Activated naive CD8-positive, alpha-beta T cell treated with anti-CD3 and anti-CD28 coated beads, Interleukin-2, amount 50 U/mL, for 16 hours (primary cell): ENCODE data around the gene PCCA.

Source experiments
- DNase-seq: peaks from one replicate; pipeline ENCODE4 v3.0.0-alpha.2; 2020; ENCODE audit warnings: low read depth, low spot score

Gene PCCA

DNA sequence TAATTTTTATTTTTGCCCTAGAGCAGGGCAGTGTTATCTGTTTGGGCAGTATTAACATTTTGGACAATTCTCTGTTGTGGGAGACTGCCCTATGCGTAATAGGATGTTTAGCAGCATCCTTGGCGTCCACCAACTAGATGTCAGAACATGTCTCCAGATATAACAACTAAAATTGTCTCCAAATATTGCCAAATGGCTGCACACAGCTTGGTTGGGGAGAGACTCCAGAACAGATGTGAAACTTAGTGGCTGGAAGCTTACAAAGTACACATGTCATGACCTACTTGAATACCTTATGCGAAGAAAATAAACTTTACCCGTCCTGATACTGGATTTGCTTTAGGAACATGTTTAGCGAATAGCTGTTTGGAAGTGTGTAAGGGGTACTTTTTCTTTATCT, 376.7 kb downstream of the PCCA start:
- no peak for DNase-seq

DNA sequence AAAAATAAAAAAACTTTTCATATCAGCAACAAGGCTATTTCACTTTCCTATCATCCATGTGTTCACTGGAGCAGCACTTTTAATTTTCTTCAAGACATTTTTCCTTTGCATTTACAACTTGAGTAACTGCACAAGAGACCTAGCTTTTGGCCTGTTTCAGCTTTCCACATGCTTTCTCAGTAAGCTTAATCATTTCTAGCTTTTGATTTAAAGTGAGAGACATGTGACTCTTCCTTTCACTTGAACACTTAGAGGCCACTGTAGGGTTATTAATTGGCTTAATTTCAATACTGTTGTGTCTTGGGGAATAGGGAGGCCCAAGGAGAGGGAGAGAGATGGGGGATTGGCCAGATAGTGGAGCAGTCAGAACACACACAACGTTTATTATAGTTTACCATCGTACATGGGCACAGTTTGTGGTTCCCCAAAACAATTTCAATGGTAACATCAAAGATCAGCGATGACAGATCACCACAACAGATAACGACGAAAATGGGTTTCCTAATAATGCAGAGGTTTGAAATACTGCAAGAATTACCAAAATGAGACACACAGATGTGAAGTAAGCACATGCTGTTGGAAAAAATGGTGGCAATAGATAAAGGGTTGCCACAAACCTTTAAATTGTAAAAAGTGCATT, 382.1 kb downstream of the PCCA start:
- DNase-seq: no peak

DNA sequence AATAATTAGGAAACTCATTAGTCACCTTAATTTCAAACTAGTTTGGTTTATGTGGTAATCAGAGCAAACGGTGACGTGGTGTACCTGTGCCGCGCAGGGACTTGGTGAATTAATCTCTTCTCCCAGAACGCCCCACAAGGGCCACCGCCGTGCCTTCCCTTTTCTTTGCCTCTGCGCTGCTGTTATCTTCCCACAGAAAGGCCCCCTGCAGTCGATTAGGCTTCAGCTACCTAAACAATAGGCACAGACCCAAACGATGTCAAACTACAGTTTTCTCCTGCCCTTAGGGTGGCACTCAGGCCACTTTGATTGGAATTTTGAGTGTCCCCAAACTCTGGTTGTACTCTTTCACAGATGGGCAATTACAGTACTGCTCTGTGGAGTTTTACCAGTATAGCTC, 384.2 kb downstream of the PCCA start:
- no peak for DNase-seq

DNA sequence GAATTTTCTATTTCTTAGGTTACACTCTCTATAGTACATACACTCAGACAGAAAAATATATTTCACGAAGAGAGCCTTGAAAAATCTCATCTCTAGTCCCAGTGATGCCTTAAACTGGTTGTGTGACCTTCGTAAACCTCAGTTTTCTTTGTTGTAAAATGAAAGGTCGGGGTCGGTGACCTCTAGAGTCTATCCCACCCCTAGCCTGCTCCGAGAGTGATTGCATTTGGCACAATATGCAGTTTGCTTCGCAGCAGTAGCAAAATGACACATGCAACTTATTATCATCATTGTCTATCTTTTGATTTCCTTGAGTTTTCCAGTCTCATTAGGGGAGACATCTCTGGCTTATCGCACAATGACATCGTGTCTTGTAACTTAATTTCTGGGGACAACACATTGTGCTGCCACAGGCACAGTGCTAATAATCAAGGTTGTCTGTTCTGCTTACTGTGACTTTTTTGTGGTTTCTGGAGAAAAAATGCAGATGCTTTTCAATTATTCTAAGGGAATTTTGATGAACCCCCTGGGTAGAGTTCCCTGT, 384.7 kb downstream of the PCCA start:
- no peak for DNase-seq

DNA sequence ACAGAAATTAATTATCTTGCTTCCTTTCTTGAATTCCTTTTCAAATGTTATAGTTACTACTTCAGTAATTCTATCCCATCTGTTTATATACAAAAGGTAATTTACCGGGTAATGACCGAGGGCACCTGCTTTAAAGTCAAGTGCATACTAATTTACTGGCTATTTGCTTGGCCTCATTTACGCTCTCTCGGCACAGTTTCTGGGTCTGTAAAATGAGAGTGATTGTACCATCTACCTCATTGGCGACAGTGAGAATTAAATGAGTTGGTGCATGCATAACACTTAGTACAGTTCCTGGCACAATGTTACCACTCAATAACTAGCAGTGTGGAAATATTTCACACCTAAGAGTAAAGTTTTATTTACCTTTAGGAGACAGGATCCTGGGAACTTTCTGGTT, 388.1 kb downstream of the PCCA start:
- no peak for DNase-seq

DNA sequence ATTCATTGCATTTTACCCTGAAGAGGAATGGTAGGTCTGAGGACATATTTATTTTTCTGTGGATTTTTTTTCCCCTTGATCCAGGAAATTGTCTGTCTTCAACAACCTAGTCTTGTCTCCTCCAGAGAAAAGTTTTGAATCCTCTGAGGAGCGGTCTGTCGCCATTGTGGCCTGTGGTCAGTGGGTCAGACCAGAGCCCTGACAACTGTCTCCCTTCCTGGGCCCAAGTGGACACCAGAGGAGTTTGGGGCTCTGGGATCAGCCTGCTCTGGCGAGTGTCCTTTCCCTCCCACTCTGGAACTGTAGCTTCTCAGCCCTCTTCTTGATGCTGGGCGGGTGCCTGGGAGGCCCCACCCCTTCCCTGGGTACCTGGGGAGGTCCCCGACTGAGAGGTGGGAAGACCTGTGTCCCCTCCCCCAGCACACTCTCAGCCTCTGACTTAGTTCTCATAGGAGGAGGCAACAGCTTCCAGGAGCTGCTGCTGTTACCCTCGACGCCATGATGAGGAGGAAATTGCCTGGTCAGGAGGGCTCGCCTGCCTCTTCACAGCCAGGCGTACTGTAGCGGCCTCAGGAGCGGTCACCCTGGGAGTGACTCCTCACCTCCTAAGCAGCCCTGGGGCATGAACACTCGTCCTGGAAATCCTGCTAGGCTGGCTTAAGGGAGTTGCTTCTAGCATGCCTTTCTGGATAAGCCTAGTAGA, 389.4 kb downstream of the PCCA start:
- DNase-seq: no peak

DNA sequence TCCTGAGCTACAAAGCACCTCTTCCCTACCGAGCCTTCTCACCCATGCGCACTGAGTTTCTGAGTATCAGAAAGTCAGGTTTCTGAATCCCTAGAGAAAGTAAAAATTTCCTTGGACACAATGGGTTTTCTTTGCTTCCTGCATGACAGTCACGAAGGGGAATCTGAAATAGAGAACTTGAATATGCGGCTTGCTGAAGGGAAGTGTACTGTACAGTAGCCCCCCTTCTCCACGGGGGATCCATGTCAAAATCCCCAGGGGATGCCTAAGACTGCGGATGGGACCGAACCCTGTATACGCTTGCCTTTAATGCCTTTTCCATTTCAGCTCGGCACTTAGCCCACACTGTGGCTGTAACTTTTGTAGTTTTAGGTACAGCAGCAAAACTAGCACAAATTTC, 391.8 kb downstream of the PCCA start:
- no peak for DNase-seq

DNA sequence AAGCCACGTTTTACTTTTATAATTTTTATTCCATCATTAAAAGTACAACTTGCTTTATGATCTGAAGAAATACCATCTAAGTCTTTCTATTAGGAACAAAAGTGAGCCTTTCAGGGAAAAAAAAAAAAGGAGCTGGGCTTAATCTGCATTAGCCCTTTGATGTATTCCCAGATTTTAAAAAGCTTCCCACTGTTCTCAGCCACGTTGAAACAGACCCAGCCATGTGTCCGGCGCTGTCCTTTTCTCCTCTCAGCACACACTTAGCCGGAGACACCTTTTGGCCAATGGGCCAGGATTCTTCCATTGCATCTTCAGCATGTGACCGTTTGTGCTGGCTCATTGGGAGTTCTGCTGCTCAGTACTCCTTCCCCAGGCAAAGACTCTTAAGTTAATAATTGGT, 394.2 kb downstream of the PCCA start:
- no peak for DNase-seq

DNA sequence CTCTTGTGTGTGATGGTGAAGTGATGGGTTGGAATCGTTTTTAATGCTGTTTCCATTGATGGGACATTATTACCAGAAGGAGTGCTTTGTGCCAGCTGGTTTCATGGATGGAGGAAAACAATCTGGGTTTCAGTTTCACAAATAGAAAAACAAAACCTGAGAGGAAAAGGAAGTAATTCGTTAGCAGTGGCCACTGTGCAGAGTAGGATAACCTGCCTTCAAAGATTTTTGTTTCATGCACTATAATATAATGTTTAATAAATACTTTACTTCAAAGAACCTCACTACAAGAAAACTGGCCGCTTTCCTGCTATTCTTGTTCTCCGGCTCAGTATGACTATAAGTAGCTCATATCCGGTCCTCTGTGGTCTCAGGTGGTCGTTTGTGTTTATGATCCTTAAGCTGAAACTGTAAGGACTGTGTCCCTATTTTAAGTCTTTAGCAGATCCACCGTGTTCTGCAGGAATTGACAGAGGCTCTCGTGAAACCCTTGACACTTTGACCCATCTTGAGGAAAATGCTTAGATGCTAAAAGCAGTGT, 395.0 kb downstream of the PCCA start:
- no peak for DNase-seq

DNA sequence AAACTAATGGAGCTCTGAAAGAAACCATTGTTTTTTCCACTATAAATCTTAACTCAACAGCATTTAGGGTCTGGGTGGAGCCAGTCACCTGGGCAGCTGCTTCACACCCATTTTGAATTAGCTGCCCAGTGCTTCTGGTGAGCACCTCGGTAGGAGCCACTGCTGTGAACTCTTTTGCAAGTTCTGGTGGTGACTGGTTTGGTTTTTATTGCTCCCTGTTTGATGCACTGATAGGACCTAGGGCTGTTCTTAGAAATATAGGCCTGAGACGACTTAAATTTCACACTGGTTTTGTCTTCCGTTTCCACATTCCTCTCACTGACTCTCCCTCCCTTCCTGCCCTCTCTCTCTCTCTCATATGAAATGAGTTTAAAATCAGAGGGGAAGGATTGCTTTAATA, 395.8 kb downstream of the PCCA start:
- no peak for DNase-seq

DNA sequence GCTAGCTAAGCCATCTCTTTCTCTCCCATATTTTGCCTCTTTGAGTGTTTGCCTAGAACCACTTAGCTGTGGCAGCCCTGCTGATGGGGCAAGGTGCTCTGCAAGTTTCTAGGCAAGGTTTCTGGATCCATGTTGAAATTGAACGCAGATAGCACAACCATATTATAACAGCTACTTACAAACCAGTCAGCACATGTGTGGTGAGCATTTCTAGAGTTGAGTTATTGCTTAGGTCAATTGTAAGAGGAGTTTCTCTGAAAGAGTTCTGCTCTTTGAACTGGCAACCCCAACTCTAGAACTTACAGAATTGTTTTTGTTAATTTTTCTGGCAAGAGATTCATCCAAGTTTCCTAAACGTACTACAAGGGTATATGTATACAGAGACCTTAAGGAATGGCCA, 396.4 kb downstream of the PCCA start:
- DNase-seq: no peak

DNA sequence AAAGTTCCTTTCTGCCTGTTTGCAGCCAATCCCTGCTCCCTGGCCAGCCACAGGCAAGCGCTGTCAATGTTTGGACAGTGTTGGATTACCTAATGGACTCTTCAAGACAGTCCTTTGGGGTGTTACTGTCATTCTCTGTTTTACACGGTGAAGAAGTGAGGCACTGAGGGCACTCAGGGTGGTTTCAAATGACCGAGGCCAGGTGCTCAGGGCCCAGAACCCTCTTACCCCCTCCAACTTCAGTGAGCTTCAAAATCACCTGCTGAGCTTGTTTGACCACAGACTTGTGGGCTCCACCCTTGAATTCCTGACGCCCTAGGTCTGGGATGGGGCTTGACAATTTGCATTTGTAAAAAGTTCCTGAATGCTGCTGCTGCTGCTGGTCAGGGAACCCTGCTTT, 401.8 kb downstream of the PCCA start:
- no peak for DNase-seq

DNA sequence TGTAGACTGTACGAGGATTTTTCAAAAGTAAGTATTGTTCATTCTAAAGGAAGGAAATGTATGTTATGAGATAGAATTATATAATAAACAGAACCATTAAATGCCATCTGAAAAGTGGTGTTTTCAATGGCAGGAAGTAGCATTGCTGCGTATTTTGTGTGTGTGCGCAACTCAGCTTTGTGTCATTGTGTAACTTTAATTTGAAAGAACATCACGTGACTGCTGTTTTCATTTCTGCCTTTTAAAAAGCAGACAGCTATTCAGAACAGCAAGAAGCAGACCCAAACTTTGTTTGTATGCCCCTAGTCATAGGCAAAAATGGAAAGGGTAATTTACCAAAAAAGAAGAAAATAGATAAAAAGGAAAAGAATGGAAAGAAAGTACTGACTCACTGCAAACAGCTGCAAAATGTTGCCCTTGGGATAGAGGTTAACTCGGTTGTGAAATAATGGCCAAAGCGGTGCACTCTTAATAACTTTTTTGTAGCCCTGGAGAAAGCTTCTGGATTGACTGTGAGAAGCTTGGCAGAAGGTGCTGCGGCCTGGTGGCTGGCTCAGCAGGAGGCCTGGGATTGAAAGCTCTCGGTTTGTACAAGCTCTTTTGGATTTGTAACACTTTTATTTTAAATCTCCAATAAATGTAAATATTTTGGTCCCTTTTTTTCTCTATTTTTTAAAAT, 402.4 kb downstream of the PCCA start:
- no peak for DNase-seq

DNA sequence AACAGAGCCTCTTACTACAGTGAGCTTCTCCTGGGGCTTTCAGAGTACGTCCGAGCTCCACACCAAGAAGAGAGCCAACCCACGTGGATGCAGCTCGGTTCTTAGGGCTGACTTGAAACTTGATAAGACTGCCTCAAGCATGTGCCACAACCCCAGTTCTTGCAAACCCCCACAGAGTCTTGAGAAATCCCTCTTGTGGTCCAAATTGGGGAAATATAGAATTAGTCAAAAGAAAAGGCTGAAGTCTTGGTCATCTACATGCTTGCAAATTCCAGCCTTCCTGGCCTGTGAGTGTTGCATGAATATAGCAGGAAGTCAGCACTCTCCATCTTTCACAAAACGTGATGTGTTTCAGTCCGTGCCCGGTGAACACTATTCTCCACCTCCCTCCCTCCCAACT, 404.5 kb downstream of the PCCA start:
- DNase-seq: no peak

DNA sequence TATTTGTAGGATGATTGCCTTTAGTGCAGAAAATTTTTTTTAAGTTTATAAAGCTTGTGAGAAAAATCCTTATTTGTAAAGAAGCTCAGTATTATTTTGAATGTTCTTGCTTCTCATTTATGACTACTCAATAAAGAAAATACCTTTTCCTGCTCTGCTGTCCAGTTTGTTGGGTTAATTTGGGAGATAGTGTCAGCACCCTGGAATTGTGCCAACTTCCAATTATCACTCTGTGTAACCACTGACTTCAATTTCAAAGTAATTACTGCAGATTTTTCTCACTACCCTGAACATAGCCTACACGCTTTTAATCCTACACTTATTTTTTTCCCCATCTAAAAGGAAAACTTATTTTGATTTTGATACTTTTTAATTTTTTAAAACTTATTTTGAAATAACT, 406.6 kb downstream of the PCCA start:
- DNase-seq: no peak

DNA sequence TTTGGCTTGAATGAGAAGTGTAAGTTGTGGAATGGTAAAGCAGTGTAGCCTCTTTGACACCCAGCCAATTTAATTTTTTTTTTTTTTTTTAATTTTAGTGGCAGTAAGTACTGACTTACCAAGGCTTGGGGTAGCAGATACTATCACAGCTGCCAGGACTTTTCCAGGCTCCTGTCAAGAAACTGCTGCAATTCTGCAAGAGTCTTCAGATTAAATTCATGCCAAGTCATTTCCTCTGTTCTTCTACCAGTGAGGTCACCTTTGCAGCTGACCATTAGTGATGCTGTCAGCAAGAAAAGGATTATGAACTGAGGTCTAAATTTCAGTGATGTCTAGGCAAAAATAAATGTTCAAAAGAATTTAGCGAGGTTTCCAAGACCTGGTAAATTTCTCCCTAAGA, 408.5 kb downstream of the PCCA start:
- DNase-seq: no peak

DNA sequence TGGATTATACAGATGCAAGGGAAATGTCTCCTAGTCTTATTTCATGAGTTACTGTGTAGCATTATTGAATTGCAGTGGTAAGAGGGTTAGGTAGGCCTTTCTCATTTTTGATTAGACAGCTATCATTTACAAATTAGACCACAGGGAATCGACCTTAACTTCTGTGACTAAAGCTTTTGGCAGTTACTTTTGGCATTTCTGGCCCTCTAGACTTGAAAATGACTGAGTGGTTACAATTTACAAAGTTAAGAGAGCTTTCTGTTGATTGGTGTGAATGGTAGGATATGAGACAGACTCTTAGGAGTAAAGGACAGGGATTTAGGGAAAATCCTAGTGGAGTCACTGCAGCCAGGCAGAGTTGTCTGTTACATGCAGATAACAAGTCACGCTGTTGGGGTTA, 413.6 kb downstream of the PCCA start:
- DNase-seq: no peak

DNA sequence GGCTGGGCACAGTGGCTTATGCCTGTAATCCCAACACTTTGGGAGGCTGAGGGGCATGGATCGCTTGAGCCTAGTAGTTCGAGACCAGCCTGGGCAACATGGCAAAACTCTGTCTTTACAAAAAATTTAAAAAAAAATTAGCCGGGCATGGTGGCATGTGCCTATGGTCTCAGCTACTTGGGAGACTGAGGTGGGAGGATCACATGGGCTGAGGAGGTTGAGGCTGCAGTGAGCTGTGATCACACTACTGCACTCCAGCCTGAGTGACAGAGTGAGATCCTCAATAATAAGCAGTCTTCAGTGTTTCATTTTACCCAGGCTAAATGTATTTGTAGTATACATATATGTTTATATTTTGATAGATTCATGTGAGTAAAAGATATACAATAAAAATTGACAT, 414.7 kb downstream of the PCCA start:
- no peak for DNase-seq

DNA sequence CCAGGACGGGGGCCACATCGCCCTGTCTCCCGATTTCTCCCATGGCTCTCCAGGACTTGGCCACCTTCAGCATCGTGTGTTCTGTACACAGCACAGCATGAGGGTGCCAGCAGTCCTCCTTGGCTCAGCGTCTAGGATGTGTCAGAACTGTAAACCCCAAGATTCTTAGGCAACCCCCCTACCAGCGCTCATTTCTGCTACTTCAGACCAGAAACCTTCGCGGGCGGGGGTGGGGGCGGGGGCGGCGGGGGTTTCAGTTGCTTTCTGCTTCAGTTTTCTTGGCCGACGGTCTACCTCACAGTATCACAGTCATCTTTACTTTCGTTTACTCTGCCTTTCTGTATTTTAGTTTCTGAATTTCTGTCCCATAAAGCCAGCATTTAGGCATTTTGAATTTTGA, 417.3 kb downstream of the PCCA start:
- DNase-seq: no peak

DNA sequence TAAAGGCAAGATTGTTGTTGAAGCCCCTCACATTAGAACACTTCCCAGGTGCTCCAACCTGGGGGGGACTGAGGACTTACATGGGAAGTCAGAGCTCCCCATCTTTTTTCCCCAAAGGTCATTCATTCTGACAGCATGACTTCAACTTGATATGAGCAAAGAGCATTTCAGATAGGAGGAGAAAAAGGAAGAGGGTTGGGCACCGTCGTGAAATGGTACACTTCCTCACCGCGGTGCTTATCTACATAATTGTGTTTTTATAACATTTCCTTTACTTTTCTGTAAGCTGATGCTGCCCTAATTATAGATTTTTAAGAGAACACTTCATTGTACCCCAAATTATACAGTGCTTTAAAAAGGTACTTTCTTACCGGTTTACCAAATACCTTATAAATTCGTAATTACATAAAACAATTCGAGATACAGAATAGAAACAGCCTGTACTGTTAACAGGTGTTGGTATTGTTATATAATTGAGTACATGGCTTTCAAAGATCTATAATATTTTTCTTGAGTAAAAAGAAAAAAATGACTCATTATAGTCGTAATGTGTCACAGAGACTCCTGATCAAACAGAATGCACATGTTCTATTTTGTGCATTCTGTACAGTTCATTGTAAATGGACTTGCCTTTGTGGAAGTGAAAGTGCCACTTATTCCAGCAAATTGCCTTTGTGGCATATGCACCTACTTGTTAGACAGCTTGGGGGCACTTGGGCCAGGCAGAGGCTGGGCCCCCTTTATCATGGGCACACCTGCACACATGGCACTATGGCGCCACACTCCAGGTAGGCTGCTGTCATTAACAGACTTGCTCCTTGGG, 417.9 kb downstream of the PCCA start:
- no peak for DNase-seq

DNA sequence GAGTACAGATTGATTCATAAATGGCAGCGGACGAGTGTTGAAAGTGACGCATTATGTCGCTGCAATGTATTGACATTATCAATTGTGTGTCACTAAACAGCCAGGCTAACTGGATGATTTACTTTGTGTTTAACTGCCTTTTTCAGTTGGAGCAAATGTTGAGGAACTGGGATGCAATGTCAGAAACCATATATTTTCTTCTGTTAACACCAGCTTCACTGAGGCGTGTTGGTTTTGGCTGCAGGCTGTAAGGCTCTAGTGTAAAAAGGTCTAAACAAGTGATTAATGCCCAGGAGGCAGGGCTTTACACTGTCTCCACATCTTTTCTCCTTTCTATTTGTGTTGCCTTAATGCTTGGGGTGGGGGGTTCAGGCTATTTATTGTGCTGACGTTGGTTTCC, 419.6 kb downstream of the PCCA start:
- DNase-seq: no peak

DNA sequence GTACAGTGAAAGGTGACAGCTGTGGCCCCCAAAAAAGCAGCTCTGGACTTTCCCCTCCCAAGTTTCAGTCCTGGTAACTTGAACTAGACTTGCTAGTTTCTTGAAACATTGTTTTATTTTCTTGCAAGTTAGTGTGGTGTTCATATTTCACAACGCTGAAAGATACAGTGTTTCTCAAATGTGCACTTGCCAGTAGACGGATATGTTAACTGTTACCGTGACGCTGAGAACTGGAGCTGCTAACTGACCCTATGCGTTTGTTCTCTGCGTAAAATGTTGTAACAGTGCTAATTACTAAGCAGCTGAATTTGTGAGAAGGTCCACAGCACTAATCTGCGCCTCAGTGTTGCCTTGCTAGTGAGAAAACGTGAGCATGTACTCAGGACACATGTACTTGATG, 420.1 kb downstream of the PCCA start:
- DNase-seq: no peak
